T-helper 22 cell (primary cell): Measurements from ENCODE around the gene AKAP9.
"Not testable (repeated sequence)": the region's sequence is repeated elsewhere in the genome, so short reads cannot be mapped to it uniquely, and the experiment has no call there.

Source experiments
- DNase-seq: peaks from one replicate; pipeline ENCODE4 v3.0.0-alpha.2; 2020; ENCODE audit warnings: low read depth

AKAP9 gene

DNA sequence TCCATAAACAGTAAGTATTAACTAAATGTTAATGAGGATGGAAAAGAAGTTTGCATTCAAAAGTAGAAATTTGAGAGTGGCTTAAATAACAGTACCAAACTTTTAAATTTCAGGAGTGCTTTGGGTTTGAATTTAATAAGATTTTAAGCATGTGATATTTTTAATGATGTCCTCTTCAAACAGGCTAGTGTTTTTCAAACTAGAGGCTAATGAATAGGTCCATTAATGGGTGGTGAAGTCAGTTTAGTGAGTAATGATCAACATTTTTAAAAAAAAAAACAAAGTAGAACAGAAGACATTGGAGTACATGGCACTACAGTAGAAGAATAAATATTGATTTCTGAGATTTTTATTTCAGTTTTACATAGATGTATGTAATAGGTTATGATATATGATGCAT is 72.9 kb downstream of the AKAP9 start:
- no peak for DNase-seq

DNA sequence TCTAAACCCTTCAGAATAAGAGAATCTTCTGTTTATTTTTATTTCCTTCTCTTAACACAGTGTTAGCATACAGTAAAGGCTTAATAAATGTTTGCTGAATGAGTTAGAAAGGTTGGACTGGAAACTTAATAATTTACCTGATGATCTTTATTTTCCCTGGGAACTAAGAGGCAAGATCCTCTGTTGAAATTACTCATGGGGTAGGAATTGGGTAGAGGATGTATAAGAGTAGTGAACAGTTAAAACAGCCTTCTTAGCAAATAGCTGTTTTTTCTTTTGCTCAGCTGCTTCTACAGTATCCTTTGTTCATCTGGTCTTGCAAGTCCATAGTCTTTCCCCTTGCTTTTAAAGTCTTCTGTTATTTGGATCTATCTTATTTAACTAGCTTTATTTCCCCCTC is 80.0 kb downstream of the AKAP9 start:
- no peak for DNase-seq

DNA sequence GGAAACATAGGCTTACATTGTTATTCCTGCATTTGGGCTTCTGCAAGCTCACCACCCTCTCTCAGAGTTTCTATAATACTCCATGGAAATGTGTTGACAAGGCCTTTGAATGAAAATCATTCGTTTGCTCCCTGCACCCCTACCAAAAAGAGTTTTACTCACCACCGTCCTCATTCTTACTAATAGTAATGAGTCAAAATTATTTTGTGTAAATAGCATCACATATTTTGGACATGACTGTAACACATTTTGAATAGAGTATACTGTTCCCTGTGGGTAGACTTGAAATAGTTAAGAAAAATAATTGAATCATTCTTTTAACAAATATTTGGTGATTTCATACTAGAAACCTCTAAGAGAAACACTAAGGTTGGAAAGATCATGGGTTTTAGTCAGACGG is 84.6 kb downstream of the AKAP9 start:
- no peak for DNase-seq

DNA sequence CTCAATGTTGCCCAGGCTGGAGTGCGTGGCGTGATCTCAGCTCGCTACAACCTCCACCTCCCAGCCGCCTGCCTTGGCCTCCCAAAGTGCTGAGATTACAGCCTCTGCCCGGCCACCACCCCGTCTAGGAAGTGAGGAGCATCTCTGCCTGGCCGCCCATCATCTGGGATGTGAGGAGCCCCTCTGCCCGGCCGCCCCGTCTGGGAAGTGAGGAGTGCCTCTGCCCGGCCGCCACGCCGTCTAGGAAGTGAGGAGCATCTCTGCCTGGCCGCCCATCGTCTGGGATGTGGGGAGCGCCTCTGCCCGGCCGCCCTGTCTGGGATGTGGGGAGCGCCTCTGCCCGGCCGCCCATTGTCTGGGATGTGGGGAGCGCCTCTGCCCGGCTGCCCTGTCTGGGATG is 86.0 kb downstream of the AKAP9 start:
- DNase-seq: not testable (repeated sequence)

DNA sequence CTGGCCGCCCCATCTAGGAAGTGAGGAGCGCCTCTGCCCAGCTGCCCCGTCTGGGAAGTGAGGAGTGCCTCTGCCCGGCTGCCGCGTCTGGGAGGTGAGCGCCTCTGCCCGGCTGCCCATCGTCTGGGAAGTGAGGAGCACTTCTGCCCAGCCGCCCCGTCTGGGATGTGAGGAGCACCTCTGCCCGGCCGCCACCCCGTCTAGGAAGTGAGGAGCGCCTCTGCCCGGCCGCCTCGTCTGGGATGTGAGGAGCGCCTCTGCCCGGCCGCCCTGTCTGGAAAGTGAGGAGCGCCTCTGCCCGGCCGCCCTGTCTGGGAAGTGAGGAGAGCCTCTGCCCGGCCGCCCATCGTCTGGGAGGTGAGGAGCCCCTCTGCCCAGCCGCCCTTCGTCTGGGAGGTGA is 86.5 kb downstream of the AKAP9 start:
- DNase-seq: not testable (repeated sequence)

DNA sequence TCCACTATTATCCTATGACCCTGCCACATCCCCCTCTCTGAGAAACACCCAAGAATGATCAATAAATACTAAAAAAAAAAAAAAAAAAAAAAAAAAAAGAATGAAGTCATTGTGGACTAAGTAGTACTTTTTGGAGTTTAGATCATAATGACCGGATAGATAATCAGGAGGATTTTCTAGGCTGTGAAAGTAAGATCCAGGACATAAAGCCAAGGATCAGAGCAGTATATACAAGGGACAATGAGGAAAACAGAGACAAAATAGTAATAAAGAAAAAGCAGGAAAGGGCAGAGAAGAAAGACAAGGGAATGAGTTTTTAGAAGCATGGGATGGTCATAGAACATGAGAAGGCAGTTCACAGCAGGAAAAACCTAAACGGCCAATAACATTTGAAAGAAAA is 87.6 kb downstream of the AKAP9 start:
- DNase-seq: no peak

DNA sequence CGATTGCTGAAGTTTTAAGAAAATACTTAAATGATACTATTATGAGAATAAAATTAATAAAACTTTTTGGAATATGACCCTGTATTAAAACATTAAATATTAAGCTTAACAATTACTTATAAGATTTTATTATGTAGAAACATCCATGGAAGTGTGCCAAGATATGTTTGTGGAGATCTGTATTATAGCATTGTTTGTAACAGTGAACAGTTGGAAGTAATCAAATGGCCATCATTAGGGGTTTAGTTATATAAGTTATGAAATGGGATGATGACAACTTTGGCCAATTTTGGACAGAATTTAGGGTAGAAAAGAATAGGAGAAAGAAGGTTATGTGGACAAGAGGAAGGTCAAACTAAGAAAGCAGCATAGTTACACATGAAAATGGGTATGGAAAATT is 88.0 kb downstream of the AKAP9 start:
- DNase-seq: no peak

DNA sequence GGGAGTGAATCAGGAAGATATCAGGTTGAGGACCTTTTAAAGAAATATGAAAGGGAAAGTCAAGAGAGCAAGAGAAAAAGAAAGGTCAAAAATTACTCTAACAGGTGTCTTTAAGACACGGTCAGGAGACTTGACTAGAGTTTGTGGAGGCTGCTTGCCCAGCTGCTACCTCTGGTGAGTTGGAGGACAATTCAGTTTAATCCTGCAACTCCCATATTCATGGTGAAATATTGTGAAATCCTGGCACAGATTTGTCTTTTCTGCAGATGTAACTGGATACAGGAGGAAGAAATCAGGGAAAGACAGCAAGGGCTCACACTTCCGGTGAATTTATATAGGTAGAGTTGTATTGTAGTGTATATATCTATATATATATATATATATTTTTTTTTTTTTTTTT is 93.5 kb downstream of the AKAP9 start:
- no peak for DNase-seq

DNA sequence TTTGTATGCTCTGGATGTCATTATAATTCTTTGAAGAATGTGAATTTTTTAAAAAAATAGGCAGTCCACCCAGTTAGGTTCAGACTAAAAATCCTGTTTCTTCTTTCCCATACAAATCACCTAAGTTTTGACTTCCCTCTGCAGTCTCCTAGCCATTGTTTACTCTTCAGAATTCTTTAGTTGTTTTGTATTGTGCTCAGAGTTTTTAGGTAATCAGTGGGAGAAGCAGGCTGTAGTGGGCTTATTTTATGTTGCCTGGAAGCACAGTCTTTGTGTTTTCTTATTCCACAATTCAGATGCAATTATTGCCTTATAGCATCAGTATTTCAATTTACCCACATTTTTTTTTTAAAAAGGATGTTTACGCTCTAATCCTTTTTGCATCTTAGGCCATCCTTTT is 94.9 kb downstream of the AKAP9 start:
- DNase-seq: no peak

DNA sequence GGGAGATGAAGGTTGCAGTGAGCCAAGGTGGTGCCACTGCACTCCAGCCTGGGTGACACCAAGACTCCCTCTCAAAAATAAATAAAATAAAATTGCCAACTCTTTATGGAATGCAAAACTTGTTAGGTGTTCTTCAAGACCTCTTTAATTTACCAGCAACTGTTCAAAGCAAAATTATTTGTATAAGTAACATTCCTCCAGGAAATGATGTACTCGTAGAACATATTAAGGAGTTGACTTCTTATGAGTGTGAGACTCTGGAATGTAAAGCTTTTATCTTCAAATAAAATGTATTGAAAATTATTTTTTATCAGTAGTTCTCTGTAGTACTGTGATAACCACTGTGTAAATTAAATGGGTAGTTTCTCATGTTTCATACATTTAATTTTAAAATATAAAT is 99.2 kb downstream of the AKAP9 start:
- DNase-seq: no peak

DNA sequence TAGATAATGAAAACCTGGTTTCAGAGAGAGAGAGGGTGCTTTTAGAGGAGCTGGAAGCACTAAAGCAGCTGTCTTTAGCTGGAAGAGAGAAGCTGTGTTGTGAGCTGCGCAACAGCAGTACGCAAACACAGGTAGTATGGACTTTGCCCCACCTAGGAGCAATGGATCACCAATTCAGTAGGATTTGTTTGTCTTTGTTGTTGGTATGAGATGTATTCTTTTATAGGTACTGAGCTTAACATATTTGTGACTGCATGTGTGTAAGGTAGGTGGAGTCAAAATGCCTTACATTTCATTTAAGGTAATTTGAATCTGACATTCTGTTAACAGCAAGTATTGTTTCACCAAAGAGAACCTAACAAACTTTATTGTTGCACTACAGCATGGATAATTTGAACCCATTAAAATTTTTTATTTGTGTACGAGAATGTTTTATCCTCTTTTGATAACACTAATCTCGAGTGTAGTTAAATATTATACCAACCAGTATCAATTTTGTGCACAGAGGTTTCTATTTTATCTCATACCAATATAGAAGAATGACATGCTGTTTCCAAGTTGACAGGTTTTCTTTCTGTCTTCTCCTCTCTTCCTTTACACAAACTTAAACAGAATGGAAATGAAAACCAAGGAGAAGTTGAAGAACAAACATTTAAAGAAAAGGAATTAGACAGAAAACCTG is 101.5 kb downstream of the AKAP9 start:
- DNase-seq: no peak

DNA sequence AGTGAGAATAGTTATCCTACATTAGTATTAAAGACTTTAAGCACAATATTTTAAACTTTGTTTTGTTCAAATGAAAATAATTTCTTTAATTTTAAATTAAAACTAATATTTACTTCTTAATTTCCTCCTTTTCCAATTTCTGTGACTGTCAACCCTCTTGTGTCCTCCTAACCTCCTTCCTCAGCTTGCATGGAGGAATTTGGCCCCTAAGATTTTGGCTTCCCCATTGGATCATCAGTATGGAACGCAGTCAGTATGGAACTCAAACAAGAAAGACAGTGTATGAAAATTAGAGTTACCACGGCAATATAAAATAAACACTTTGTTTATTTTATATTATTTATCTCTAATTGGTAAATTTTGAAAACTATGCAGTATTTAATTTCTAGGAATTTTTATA is 102.4 kb downstream of the AKAP9 start:
- DNase-seq: no peak

DNA sequence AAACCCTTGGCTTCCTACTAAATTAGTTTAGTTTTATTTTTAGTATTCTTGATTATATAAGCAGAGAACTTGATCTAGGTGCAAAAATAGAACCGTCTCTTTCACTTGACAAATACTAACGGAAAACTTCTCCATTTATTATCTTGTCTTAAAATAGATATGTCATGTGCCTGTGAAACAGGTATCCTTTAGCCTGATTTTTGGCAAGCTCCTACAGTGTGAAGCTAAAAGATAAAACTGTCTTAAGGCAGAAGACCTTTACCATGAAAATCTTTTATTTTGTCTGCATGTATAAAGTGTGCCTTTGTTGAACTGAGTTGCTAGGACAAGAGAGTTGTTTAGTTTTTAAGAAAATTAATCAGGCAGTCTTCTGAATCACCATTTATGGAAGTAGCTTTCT is 103.0 kb downstream of the AKAP9 start:
- no peak for DNase-seq

DNA sequence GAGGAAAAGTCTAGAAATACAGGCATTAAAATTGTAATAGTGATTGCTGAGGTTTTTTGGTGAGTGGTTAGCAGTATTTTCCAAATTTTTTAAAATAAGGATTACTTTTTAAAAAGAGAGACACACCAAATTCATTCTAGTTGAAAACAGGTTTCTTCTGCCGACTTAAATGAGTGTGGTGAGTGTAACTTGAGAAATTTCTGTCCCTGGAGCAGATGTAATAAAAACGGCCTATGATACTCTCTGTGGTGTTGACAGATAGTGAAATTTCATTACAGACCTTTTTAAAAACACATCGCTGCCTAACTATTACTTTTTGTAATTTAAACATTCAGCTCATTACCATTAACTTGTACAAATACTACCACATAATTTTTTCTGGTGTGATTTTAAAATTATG is 103.5 kb downstream of the AKAP9 start:
- DNase-seq: no peak

DNA sequence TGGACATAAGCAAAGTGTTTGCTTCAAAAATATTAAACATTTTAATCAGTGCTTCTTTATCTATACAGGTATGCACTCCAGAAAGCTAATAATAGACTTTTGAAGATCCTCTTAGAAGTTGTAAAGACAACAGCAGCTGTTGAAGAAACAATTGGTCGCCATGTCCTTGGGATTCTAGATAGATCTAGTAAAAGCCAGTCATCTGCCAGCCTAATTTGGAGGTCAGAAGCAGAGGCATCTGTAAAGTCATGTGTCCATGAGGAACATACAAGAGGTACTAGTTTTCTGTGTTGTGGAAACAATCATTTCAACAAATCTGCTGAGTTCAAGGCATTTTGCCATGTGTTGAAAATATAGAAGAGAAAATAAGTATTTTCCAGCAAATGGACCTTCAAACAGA is 104.3 kb downstream of the AKAP9 start:
- DNase-seq: no peak

DNA sequence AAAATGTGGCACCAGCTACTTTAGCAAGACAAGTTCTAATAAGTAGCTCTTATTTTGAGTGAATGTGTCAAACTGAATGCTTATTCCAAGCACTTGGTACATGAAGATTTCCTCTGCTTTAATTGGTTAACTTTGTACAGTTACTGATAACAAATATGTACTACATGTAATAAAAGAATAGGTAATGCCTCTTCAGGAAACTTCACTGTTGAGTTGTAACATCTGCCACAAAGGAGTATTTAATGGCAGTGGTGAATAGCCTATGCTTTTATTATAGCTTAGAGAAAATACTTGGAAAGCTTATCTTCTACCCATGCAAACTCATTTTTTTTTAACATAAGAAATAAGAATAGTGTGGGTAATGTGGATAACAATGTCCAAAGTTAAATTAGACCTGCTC is 111.0 kb downstream of the AKAP9 start:
- no peak for DNase-seq

DNA sequence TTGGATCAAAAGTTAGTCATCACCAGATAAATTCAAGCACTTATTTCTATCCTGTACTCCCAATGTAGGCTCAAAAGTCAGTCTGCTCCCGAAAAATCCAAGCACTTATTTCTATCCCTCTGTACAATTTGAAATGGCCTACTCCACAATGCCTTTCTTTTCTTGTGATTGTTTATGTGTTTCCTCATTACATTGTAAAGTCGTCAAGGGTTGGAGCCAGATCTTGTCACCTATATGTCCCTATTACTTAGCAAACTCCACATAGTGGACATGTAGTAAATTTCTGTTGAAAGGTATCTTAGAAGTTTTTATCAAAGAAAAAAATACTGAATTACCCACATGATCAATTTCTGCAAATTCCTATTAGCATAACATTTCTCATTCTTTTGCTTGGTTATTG is 111.5 kb downstream of the AKAP9 start:
- DNase-seq: no peak

DNA sequence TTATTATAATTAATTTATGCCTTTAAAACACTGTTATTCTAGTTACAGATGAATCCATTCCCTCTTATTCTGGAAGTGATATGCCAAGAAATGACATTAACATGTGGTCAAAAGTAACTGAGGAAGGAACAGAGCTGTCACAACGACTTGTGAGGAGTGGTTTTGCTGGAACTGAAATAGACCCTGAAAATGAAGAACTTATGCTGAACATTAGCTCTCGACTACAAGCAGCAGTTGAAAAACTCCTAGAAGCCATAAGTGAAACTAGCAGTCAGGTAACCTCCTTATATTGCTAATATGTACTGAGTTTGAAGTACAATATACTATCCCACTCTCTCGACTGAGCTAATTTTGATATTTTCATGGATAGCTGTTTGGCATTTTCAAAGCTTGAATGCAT is 112.0 kb downstream of the AKAP9 start:
- no peak for DNase-seq

DNA sequence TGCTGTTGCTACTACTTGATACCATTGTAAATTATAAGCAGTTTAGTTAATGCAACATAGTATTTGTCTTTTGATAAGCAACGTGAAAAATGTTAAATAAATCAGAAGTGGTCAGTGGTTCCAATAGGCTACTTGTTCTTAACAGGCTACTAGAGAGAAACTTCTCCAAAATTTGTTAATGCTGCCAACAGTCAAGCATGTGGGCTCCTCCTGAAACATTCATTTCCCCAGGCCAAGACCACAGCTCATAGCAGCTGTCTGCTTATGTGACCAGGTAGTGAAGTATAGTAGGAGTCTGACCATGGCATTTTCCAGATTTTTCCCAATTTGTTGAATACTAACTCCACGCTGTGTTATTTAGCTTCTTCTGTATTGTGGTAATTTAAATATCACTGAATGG is 112.7 kb downstream of the AKAP9 start:
- DNase-seq: no peak

DNA sequence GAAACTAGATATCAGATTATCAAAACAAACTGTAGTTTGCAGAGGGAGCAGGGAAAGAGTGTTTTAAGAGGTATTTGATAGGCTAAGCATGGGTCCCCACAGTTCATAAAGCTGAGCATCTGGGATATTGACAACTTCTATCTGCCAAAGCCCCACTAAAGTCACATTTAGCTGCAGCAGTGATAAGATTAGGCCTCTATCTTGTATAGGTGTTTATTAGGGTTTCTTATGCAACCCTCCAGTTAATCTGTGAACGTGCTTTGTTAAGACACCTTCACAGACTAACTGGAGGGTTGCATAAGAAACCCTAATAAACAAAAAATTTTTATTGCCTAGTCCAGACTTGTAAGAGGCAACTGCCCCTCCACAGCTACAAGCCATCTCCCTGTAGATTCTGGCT is 115.6 kb downstream of the AKAP9 start:
- no peak for DNase-seq

DNA sequence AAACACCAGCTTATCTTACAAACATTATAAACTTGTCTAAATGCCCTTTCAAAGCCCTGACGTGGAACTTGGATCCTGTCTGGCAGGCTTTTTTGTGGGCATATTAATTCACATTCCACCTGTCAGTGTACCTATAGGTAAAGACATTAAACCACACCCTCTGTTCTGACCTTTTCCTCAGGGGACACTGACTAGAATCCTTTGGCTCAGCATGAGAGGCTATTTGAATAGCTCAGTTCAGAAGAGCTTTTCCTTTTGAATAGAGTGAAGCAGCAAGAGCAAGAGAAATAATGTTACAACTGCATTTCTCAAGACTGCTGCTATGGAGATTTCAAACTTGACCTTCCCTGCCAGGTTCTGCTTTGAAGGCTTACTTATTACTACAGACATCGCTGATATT is 116.7 kb downstream of the AKAP9 start:
- DNase-seq: no peak

DNA sequence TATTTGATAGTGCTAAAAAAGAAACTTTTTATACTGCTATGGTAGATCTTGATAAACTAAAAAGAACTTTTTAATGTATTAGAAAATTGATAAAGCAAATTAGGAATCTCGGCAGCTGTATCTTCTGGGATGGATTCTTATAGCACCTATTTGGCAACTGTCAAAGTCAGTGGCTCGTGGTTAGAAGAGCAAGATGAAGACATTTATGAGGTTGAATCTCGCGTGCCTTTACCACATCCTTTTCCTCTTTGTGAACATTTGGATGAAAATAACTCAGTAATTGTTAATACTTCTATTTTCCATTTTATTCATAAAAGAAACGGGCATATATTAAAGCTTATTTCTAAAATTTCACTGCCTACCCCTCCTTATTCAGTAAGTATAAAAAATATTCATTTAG is 117.4 kb downstream of the AKAP9 start:
- no peak for DNase-seq

DNA sequence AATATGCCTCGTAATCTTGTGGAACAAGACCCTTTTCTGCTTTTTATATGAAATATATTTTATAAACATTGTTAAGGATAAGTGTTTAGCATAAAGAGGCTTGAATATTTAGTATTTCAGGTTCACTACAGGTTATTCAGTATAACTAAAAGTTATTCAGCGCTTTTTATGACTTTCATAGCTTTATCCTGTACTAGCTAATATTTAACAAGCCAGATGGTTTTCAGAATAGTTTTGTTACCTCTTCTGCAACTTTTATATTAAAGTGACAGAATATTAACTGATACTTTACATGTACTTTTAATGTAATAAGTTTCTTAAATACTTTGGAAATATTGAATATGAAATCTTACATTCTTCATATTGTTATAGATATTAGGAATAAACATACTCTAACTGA is 118.2 kb downstream of the AKAP9 start:
- no peak for DNase-seq

DNA sequence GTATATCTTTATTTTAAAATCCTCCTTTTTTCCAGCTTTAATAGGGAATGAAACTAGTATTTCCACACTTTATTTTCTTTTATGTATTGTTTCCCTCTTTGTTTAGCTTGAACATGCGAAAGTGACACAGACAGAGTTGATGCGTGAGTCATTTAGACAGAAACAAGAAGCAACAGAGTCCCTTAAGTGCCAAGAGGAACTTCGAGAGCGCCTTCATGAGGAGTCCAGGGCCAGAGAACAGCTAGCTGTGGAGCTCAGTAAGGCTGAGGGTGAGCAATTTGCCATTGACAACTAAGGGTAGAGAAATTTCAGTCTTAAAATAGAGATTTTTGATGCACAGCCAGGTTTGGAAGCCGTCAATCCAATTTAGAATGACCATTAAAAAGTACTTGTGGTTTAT is 120.5 kb downstream of the AKAP9 start:
- DNase-seq: no peak
